NT2/D1 (cell line): Measurements from ENCODE around the gene C1orf146.

Source experiments
- DNase-seq: peaks from one replicate; pipeline ENCODE4 v3.0.0-alpha.2; 2011; ENCODE audit warnings: low read depth, low spot score
- H3K27me3 ChIP-seq: 2 replicates; pipeline ENCODE4 v1.6.0; 2011; ENCODE audit warnings: mild to moderate bottlenecking; ENCODE audit not compliant: insufficient read length, insufficient read depth
- H3K36me3 ChIP-seq: 2 replicates; pipeline ENCODE4 v1.6.1; 2011; ENCODE audit warnings: mild to moderate bottlenecking, low read length, mixed read lengths; ENCODE audit not compliant: insufficient read depth, insufficient read length
- H3K4me1 ChIP-seq: 2 replicates; pipeline ENCODE4 v1.5.1; 2011; ENCODE audit not compliant: insufficient read depth, insufficient read length
- H3K4me3 ChIP-seq: 2 replicates; pipeline ENCODE4 v1.5.1; 2011; ENCODE audit warnings: low read depth; ENCODE audit not compliant: insufficient read length
- H3K9ac ChIP-seq: 2 replicates; pipeline ENCODE4 v1.6.0; 2011; ENCODE audit warnings: low read depth; ENCODE audit not compliant: insufficient read length
- H3K9me3 ChIP-seq: 2 replicates; pipeline ENCODE4 v1.5.1; 2011; ENCODE audit warnings: mild to moderate bottlenecking, low read length; ENCODE audit not compliant: insufficient read depth
- SUZ12 ChIP-seq: IDR thresholded peaks from 2 replicates; pipeline ENCODE4 v1.6.1; 2011; ENCODE audit not compliant: insufficient read length, insufficient read depth; ENCODE audit errors: extremely low read depth
- YY1 ChIP-seq: IDR thresholded peaks from 2 replicates; pipeline ENCODE4 v1.6.1; 2011; ENCODE audit not compliant: insufficient read length, insufficient read depth
- ZNF274 ChIP-seq: IDR thresholded peaks from 2 replicates; pipeline ENCODE4 v1.6.1; 2011; ENCODE audit warnings: mild to moderate bottlenecking, low read depth, low read length

Gene C1orf146

GRCh38 chr1:92217721-92218120 is at the start of gene C1orf146:
Gene C1orf146, plus strand, starts transcription at chr1:92217915. Its CDS starts 13,506 bp downstream, at chr1:92231421.
- Histone ChIP-seq H3K36me3 (no peaks in the 10 kb centered on the region), H3K4me1 (no peaks in the 10 kb centered on the region), H3K27me3 (no peaks in the 10 kb centered on the region), H3K9me3 (no peaks in the 10 kb centered on the region), H3K4me3 (no peak within 1 kb of the TSS), H3K9ac (no peak within 1 kb of the TSS)
- TF ChIP-seq YY1 (no peak), ZNF274 (no peak), SUZ12 (no peak)
- no peak for DNase-seq

GRCh38 chr1:92168657-92169056 is 49.1 kb upstream of the C1orf146 start:
- H3K4me1 ChIP-seq, result no peaks in the 10 kb centered on the region
- H3K36me3 ChIP-seq, result no peaks in the 10 kb centered on the region
- TF ChIP-seq ZNF274 (no peak), YY1 (no peak), SUZ12 (no peak)
- DNase-seq, result no peak
- H3K4me3 ChIP-seq, result no peak overlapping the region
- H3K27me3 ChIP-seq, result no peaks in the 10 kb centered on the region
- no peaks in the 10 kb centered on the region for H3K9me3 ChIP-seq
- H3K9ac ChIP-seq, result no peak overlapping the region

- H3K36me3 ChIP-seq, result no peaks in the 10 kb centered on the region
- TF ChIP-seq YY1, result no peak
- TF ChIP-seq ZNF274, result no peak
- TF ChIP-seq SUZ12, result no peak
- no peak for DNase-seq
- no peaks in the 10 kb centered on the region for H3K27me3 ChIP-seq
- H3K4me3 ChIP-seq, result no peak overlapping the region
- no peaks in the 10 kb centered on the region for H3K4me1 ChIP-seq
- no peak overlapping the region for H3K9ac ChIP-seq
- no peaks in the 10 kb centered on the region for H3K9me3 ChIP-seq
Measured at GRCh38 chr1:92169214-92170005, 48.3 kb upstream of the C1orf146 start.

GRCh38 chr1:92184632-92185031 is 33.1 kb upstream of the C1orf146 start:
- DNase-seq, result no peak
- Histone ChIP-seq H3K4me3 (no peak overlapping the region), H3K27me3 (no peaks in the 10 kb centered on the region), H3K4me1 (no peaks in the 10 kb centered on the region), H3K9me3 (no peaks in the 10 kb centered on the region), H3K9ac (no peak overlapping the region), H3K36me3 (no peaks in the 10 kb centered on the region)
- TF ChIP-seq YY1 (no peak), ZNF274 (no peak), SUZ12 (no peak)

- TF ChIP-seq SUZ12, result no peak
- TF ChIP-seq ZNF274, result no peak
- no peak for TF ChIP-seq YY1
- no peaks in the 10 kb centered on the region for H3K36me3 ChIP-seq
- no peak for DNase-seq
- H3K4me1 ChIP-seq, result no peaks in the 10 kb centered on the region
- H3K9ac ChIP-seq, result no peak overlapping the region
- H3K27me3 ChIP-seq, result no peaks in the 10 kb centered on the region
- no peaks in the 10 kb centered on the region for H3K9me3 ChIP-seq
- no peak overlapping the region for H3K4me3 ChIP-seq
Measured at GRCh38 chr1:92186081-92186480, 31.6 kb upstream of the C1orf146 start.

GRCh38 chr1:92188436-92189255 is 29.1 kb upstream of the C1orf146 start:
- no peak overlapping the region for H3K4me3 ChIP-seq
- H3K9ac ChIP-seq, result no peak overlapping the region
- H3K27me3 ChIP-seq, result no peaks in the 10 kb centered on the region
- DNase-seq, result no peak
- TF ChIP-seq ZNF274 (no peak), YY1 (no peak), SUZ12 (no peak)
- no peaks in the 10 kb centered on the region for H3K36me3 ChIP-seq
- H3K9me3 ChIP-seq, result no peaks in the 10 kb centered on the region
- no peaks in the 10 kb centered on the region for H3K4me1 ChIP-seq

- no peak for TF ChIP-seq YY1
- TF ChIP-seq ZNF274, result no peak
- no peak for TF ChIP-seq SUZ12
- Histone ChIP-seq H3K27me3 (no peaks in the 10 kb centered on the region), H3K4me3 (no peak overlapping the region), H3K9ac (no peak overlapping the region), H3K36me3 (no peaks in the 10 kb centered on the region), H3K9me3 (no peaks in the 10 kb centered on the region), H3K4me1 (no peaks in the 10 kb centered on the region)
- no peak for DNase-seq
Measured at GRCh38 chr1:92191726-92192125, 26.0 kb upstream of the C1orf146 start.
